A673 (cell line): Measurements from ENCODE around the gene GPR132.

ENCODE experiments used
- EZH2 ChIP-seq: fragments of 200-600 bp; sonication (generic); IDR thresholded peaks from 2 replicates; pipeline ENCODE4 v1.6.1; 2017; ENCODE audit warnings: borderline replicate concordance, low read depth, mild to moderate bottlenecking, mixed read lengths, antibody characterized with exemption, low read length; ENCODE audit not compliant: poor library complexity, severe bottlenecking
- TF ChIP-seq, protein P1 (sequence below): fragments of 300-800, 200-600 bp; sonication (generic); conservative IDR thresholded peaks from 2 replicates; pipeline ENCODE4 v1.5.1; 2017; ENCODE audit warnings: low read depth, mild to moderate bottlenecking, antibody characterized with exemption, low read length, moderate library complexity, mixed read lengths

DNA sequence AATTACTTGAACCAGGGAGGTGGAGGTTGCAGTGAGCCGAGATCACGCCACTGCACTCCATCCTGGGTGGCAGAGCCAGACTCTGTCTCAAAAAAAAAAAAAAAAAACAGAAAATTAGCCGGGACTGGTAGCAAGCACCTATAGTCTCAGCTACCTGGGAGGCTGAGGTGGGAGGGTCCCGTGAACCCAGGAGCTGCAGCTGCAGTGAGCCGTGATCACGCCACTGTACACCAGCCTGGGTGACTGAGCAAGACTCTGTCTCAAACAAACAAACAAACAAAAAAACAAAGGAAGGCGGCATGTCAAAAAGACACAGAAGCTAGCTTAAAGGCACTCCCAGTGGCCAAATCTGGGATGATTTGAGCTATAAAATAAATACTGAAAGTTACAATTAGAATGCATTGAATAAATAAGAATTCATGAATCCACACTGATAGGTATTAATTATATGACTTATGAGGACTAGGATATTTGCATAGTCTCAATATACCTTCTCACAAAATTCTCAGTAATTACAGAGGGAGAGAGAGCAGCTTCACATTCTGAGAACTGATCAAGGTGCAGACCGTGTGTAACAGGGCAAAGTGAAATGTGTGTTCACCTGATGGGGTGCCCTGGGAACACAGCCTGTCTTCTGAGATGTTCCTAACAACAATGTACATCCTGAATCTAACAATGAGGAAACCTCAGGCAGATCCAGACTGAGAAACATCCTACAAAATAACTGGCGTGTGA, 42.7 kb upstream of the GPR132 start:
- TF ChIP-seq, protein P1, sequence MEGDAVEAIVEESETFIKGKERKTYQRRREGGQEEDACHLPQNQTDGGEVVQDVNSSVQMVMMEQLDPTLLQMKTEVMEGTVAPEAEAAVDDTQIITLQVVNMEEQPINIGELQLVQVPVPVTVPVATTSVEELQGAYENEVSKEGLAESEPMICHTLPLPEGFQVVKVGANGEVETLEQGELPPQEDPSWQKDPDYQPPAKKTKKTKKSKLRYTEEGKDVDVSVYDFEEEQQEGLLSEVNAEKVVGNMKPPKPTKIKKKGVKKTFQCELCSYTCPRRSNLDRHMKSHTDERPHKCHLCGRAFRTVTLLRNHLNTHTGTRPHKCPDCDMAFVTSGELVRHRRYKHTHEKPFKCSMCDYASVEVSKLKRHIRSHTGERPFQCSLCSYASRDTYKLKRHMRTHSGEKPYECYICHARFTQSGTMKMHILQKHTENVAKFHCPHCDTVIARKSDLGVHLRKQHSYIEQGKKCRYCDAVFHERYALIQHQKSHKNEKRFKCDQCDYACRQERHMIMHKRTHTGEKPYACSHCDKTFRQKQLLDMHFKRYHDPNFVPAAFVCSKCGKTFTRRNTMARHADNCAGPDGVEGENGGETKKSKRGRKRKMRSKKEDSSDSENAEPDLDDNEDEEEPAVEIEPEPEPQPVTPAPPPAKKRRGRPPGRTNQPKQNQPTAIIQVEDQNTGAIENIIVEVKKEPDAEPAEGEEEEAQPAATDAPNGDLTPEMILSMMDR = no peak
- no peak for TF ChIP-seq EZH2
